ENCODE measurements around the gene AXIN2.

GRCh38 chr17:65483438-65483837 lies 78.0 kb downstream of the AXIN2 start:
- no peak for TF ChIP-seq CTCF (IDR thresholded peaks at IDR 0.05)
- TF ChIP-seq POLR2A (IDR thresholded peaks at IDR 0.05): no peak
